Central memory CD4-positive, alpha-beta T cell (primary cell): Measurements from ENCODE around the gene FAM98A.

ENCODE experiments used
- DNase-seq: peaks from one replicate; pipeline ENCODE4 v3.0.0; 2022
- total RNA-seq, 3 experiments: gene quantifications; one replicate each; lab custom pipeline; 2026; lab: John Stamatoyannopoulos, UW

The FAM98A gene
- total RNA-seq: 23.0 to 90.2 (median 31.2) reads per million in 3 experiments

- DNase-seq: peak; percentile 99
Measured at GRCh38 chr2:33599175-33599942, at the start of gene FAM98A. Gene FAM98A, minus strand, starts transcription at chr2:33599299. Its CDS starts 78 bp downstream, at chr2:33599221.

- DNase-seq: no peak
Measured at GRCh38 chr2:33645861-33646260, 46.8 kb upstream of the FAM98A start.

- no peak for DNase-seq
Measured at GRCh38 chr2:33644215-33644614, 45.1 kb upstream of the FAM98A start.

GRCh38 chr2:33636001-33636400, 36.9 kb upstream of the FAM98A start:
- no peak for DNase-seq

GRCh38 chr2:33634261-33634910, 35.3 kb upstream of the FAM98A start:
- DNase-seq: no peak

GRCh38 chr2:33633315-33633714, 34.2 kb upstream of the FAM98A start:
- DNase-seq: no peak

- DNase-seq: no peak
Measured at GRCh38 chr2:33632831-33633230, 33.7 kb upstream of the FAM98A start.

GRCh38 chr2:33628031-33628827, 29.1 kb upstream of the FAM98A start:
- no peak for DNase-seq

GRCh38 chr2:33619028-33619427, 19.9 kb upstream of the FAM98A start:
- no peak for DNase-seq

GRCh38 chr2:33617989-33618388, 18.9 kb upstream of the FAM98A start:
- no peak for DNase-seq

GRCh38 chr2:33617401-33617800, 18.3 kb upstream of the FAM98A start:
- DNase-seq: no peak

GRCh38 chr2:33616873-33617272, 17.8 kb upstream of the FAM98A start:
- no peak for DNase-seq

- no peak for DNase-seq
Measured at GRCh38 chr2:33614190-33614589, 15.1 kb upstream of the FAM98A start.

- no peak for DNase-seq
Measured at GRCh38 chr2:33607905-33608304, 8.8 kb upstream of the FAM98A start.

GRCh38 chr2:33607251-33607721, 8.2 kb upstream of the FAM98A start:
- no peak for DNase-seq

GRCh38 chr2:33606622-33607021, 7.5 kb upstream of the FAM98A start:
- DNase-seq: no peak

- no peak for DNase-seq
Measured at GRCh38 chr2:33606100-33606499, 7.0 kb upstream of the FAM98A start.

- no peak for DNase-seq
Measured at GRCh38 chr2:33605056-33605455, 6.0 kb upstream of the FAM98A start.

GRCh38 chr2:33603416-33603815, 4.3 kb upstream of the FAM98A start:
- DNase-seq: no peak

GRCh38 chr2:33602201-33602830, 3.2 kb upstream of the FAM98A start:
- DNase-seq: no peak

- no peak for DNase-seq
Measured at GRCh38 chr2:33599943-33600192, 769 bp upstream of the FAM98A start.

- no peak for DNase-seq
Measured at GRCh38 chr2:33598561-33599174, 431 bp downstream of the FAM98A start.

- no peak for DNase-seq
Measured at GRCh38 chr2:33597026-33597425, 2.1 kb downstream of the FAM98A start.
